SK-N-SH (cell line): Measurements from ENCODE around the gene MITD1. TPM values are rescaled to one million over a fixed set of nuclear protein-coding genes. Genes with fewer than 3 reads are reported as not detected.
A peak's percentile ranks its signal among the peaks of the same experiment; 100 is the strongest.

Source experiments
- CTCF ChIA-PET: fragments of 300-600, 350-600 bp; formaldehyde crosslinking; extraction: SDS; loops from one replicate; lab custom pipeline; 2021; lab: Yijun Ruan, JAX
- POLR2A ChIA-PET: fragments of 350-600 bp; sonication (Branson Sonifier 250); formaldehyde crosslinking; extraction: SDS; loops from one replicate; lab custom pipeline; 2020; ENCODE audit warnings: antibody characterized with exemption, inconsistent platforms; lab: Yijun Ruan, JAX
- DNase-seq: peaks from one replicate; pipeline ENCODE4 v3.0.0; 2012
- H2AFZ ChIP-seq: fragments of 200-600 bp; sonication (generic); 2 replicates; pipeline ENCODE4 v1.8.1; 2016; ENCODE audit warnings: antibody characterized with exemption, mild to moderate bottlenecking, low read depth
- H3F3A ChIP-seq: fragments of 200-600 bp; sonication (generic); replicated peaks from 2 replicates; pipeline ENCODE3; 2016; ENCODE audit warnings: antibody characterized with exemption, mild to moderate bottlenecking; ENCODE audit not compliant: insufficient read depth
- H3K27ac ChIP-seq, 2 experiments: fragments of 200-500 bp in 1 of 2; fragments of 200-600 bp in 1 of 2; sonication (Bioruptor generic) in 1 of 2; sonication (generic), shearing (Covaris generic) in 1 of 2; 2 replicates each; pipeline versions ENCODE4 v1.5.1 to v1.6.1; 2014 to 2016; ENCODE audit warnings: low read depth in 2 of 2, inconsistent platforms in 1 of 2, low read length in 1 of 2, mild to moderate bottlenecking in 1 of 2, mixed read lengths in 1 of 2
- H3K27me3 ChIP-seq: fragments of 200-600 bp; sonication (generic), shearing (Covaris generic); 2 replicates; pipeline ENCODE4 v1.6.1; 2016; ENCODE audit warnings: mixed run types; ENCODE audit not compliant: insufficient read depth
- H3K36me3 ChIP-seq, 2 experiments: fragments of 200-500 bp in 1 of 2; fragments of 200-600 bp in 1 of 2; sonication (Bioruptor generic) in 1 of 2; sonication (generic) in 1 of 2; replicated peaks in 1 of 2; 2 replicates each; pipeline versions ENCODE3 to v1.5.1; 2014 to 2016; ENCODE audit warnings: low read length in 1 of 2, mild to moderate bottlenecking in 1 of 2; ENCODE audit not compliant: insufficient read depth in 2 of 2, control insufficient read depth in 1 of 2
- H3K4me1 ChIP-seq, 2 experiments: fragments of 200-500 bp in 1 of 2; fragments of 200-600 bp in 1 of 2; sonication (Bioruptor generic) in 1 of 2; sonication (generic), shearing (Covaris generic) in 1 of 2; 2 replicates each; pipeline versions ENCODE4 v1.5.1 to v1.6.1; 2014 to 2016; ENCODE audit warnings: low read depth in 1 of 2, low read length in 1 of 2, mixed run types in 1 of 2; ENCODE audit not compliant: insufficient read depth in 2 of 2, control insufficient read depth in 1 of 2
- H3K4me2 ChIP-seq: fragments of 200-600 bp; sonication (generic), shearing (Covaris generic); 2 replicates; pipeline ENCODE4 v1.6.1; 2017; ENCODE audit warnings: mixed run types
- H3K4me3 ChIP-seq, 2 experiments: fragments of 200-500 bp in 1 of 2; fragments of 200-600 bp in 1 of 2; sonication (Bioruptor generic) in 1 of 2; sonication (generic), shearing (Covaris generic) in 1 of 2; 2 replicates each; pipeline versions ENCODE4 v1.5.1 to v1.8.1; 2014 to 2016; ENCODE audit warnings: low read depth in 2 of 2, inconsistent platforms in 1 of 2, low read length in 1 of 2, mild to moderate bottlenecking in 1 of 2, mixed read lengths in 1 of 2, moderate library complexity in 1 of 2
- H3K79me2 ChIP-seq: fragments of 200-600 bp; sonication (generic); 2 replicates; pipeline ENCODE4 v1.8.1; 2017; ENCODE audit warnings: mild to moderate bottlenecking; ENCODE audit not compliant: insufficient read depth
- H3K9ac ChIP-seq: fragments of 200-600 bp; sonication (generic); 2 replicates; pipeline ENCODE4 v1.6.1; 2017; ENCODE audit warnings: mixed run types
- H3K9me2 ChIP-seq: fragments of 200-600 bp; sonication (generic); 2 replicates; pipeline ENCODE4 v1.6.1; 2017; ENCODE audit warnings: mixed run types
- H3K9me3 ChIP-seq: fragments of 200-600 bp; sonication (generic); 2 replicates; pipeline ENCODE4 v1.6.1; 2017; ENCODE audit warnings: mixed run types, mild to moderate bottlenecking, moderate library complexity
- H4K20me1 ChIP-seq: fragments of 200-600 bp; sonication (generic); 2 replicates; pipeline ENCODE4 v1.6.1; 2017; ENCODE audit warnings: mild to moderate bottlenecking, mixed run types; ENCODE audit not compliant: insufficient read depth
- CTCF ChIP-seq: fragments of 200-600 bp; sonication (generic); IDR thresholded peaks from 2 replicates; pipeline ENCODE4 v1.6.1; 2017; ENCODE audit warnings: antibody characterized with exemption, mild to moderate bottlenecking, moderate library complexity
- ELF1 ChIP-seq: IDR thresholded peaks from 2 replicates; pipeline ENCODE4 v1.4.0; 2012
- GATA2 ChIP-seq: sonication (generic); formaldehyde crosslinking; IDR thresholded peaks from 2 replicates; pipeline ENCODE4 v1.5.0; 2020; ENCODE audit warnings: mild to moderate bottlenecking, missing genetic modification reagents
- JUND ChIP-seq: IDR thresholded peaks from 2 replicates; pipeline ENCODE4 v1.4.0; 2012
- NFIC ChIP-seq: IDR thresholded peaks from 2 replicates; pipeline ENCODE4 v1.4.0; 2012; ENCODE audit warnings: borderline replicate concordance
- PBX3 ChIP-seq: IDR thresholded peaks from 2 replicates; pipeline ENCODE4; 2012
- RFX5 ChIP-seq: IDR thresholded peaks from 2 replicates; pipeline ENCODE4 v1.6.1; 2012; ENCODE audit warnings: mild to moderate bottlenecking, improper control_type of control experiment, low read length
- RXRA ChIP-seq: IDR thresholded peaks from 2 replicates; pipeline ENCODE4 v1.4.0; 2012; ENCODE audit warnings: low read depth, mild to moderate bottlenecking, borderline replicate concordance
- SIN3A ChIP-seq: IDR thresholded peaks from 2 replicates; pipeline ENCODE4 v1.6.1; 2012; ENCODE audit warnings: low read depth, mild to moderate bottlenecking, low read length, moderate library complexity, borderline replicate concordance
- SMC3 ChIP-seq: IDR thresholded peaks from 2 replicates; pipeline ENCODE4 v1.6.1; 2012; ENCODE audit warnings: low read depth, low read length, improper control_type of control experiment
- TCF12 ChIP-seq: IDR thresholded peaks from 2 replicates; pipeline ENCODE4 v1.4.0; 2012
- WGBS: methylation state at CpG from one replicate; pipeline ENCODE4 v1.1.6; 2017; ENCODE audit warnings: low lambda C conversion rate; 5-methylcytosine and 5-hydroxymethylcytosine counted together
- polyA plus RNA-seq, 3 experiments: library from polyadenylated mRNA; depleted of rRNA; stranded (reverse); fragments of >200 nt; gene quantifications; 2 replicates each; pipeline ENCODE4 v1.2.3, GENCODE V29; 2012

The MITD1 gene
- polyA plus RNA-seq, 1 of the 3 experiments (the other 2 are of a cell fraction): 11.8 TPM

- no peak overlapping the region for H2AFZ ChIP-seq
- CTCF ChIA-PET: no interaction called here
- no peaks in the 10 kb centered on the region for H3K9me3 ChIP-seq
- H3K4me3 ChIP-seq: no peak overlapping the region
- H3K79me2 ChIP-seq: no peaks in the 10 kb centered on the region
- no peak overlapping the region for H3K4me2 ChIP-seq
- DNase-seq: no peak
- H3K36me3 ChIP-seq: peaks cover 11 to 12% of the 10 kb centered on the region in 2 experiments
- H4K20me1 ChIP-seq: no peaks in the 10 kb centered on the region
- 83% methylated on average over 4 of the region's 4 CpGs for WGBS
- no peak overlapping the region for H3K27ac ChIP-seq
- no peak for TF ChIP-seq PBX3
- no peak for TF ChIP-seq TCF12
- TF ChIP-seq RXRA: no peak
- 0 out of 2 replicates have a peak, but pooled peaks have one; percentile 16 for TF ChIP-seq CTCF
- TF ChIP-seq JUND: no peak
- no peak for TF ChIP-seq GATA2
- H3K9me2 ChIP-seq: no peaks in the 10 kb centered on the region
- no peak overlapping the region for H3K9ac ChIP-seq
- no peaks in the 10 kb centered on the region for H3K27me3 ChIP-seq
- H3K4me1 ChIP-seq: no peaks in the 10 kb centered on the region
- H3F3A ChIP-seq: no peaks in the 10 kb centered on the region
- POLR2A ChIA-PET: no interaction called here
These were observed 21.3 kb upstream of the MITD1 start for GRCh38 chr2:99201959-99202678.

- 92% methylated on average over 6 of the region's 7 CpGs for WGBS
- POLR2A ChIA-PET: no interaction called here
- no peaks in the 10 kb centered on the region for H3K9me2 ChIP-seq
These were observed 19.4 kb upstream of the MITD1 start for GRCh38 chr2:99200076-99200800.

More at GRCh38 chr2:99200076-99200800, 19.4 kb upstream of the MITD1 start:
- H3K36me3 ChIP-seq: peaks cover 19 to 28% of the 10 kb centered on the region in 2 experiments
- CTCF ChIA-PET: no interaction called here
- no peak overlapping the region for H3K4me2 ChIP-seq
- H3K27me3 ChIP-seq: no peaks in the 10 kb centered on the region
- no peak for DNase-seq
- no peaks in the 10 kb centered on the region for H3K79me2 ChIP-seq
- no peak overlapping the region for H3K27ac ChIP-seq
- H3K4me1 ChIP-seq: no peaks in the 10 kb centered on the region
- H2AFZ ChIP-seq: no peak overlapping the region
- H3F3A ChIP-seq: no peaks in the 10 kb centered on the region
- H4K20me1 ChIP-seq: no peaks in the 10 kb centered on the region
- no peaks in the 10 kb centered on the region for H3K9me3 ChIP-seq
- no peak overlapping the region for H3K4me3 ChIP-seq
- H3K9ac ChIP-seq: no peak overlapping the region
- TF ChIP-seq NFIC (no peak), ELF1 (no peak), SMC3 (no peak), PBX3 (no peak), RFX5 (no peak), SIN3A (no peak), JUND (no peak)
